IMR-90 (cell line): ENCODE measurements around the gene POLR1A. TPM values are rescaled to one million over a fixed set of nuclear protein-coding genes. Genes with fewer than 3 reads are reported as not detected.

Source experiments
- ATAC-seq: fragments of 200-7000 bp; cut with Tn5 transposase; 2 replicates; pipeline ENCODE4 v1.9.1; 2020; ENCODE audit warnings: low read depth, mild to moderate bottlenecking, moderate library complexity
- BruUV-seq: library from RNA; stranded (reverse); fragments of 400-500 nt; replicated peaks from 2 replicates; lab custom pipeline; 2021; lab: Mats Ljungman, UMichigan
- CTCF ChIA-PET: fragments of 300-600 bp; formaldehyde crosslinking; extraction: SDS; loops from one replicate; lab custom pipeline; 2021; ENCODE audit warnings: antibody characterized with exemption; lab: Yijun Ruan, JAX
- POLR2A ChIA-PET: fragments of 300-600 bp; sonication (Branson Sonifier 250); formaldehyde crosslinking; loops from one replicate; lab custom pipeline; 2022; ENCODE audit warnings: antibody characterized with exemption; ENCODE audit not compliant: unreplicated experiment; lab: Charles Lee
- DNase-seq: peaks from one replicate; pipeline ENCODE4 v3.0.0; 2013
- H2AFZ ChIP-seq: replicated peaks from 2 replicates; pipeline ENCODE3; 2013; ENCODE audit warnings: low read length, mild to moderate bottlenecking; ENCODE audit not compliant: poor library complexity
- H2AK5ac ChIP-seq: 2 replicates; pipeline ENCODE4 v1.6.1; 2013; ENCODE audit warnings: low read depth, low read length, inconsistent platforms
- H2AK9ac ChIP-seq: replicated peaks from 2 replicates; pipeline ENCODE3; 2013; ENCODE audit warnings: mild to moderate bottlenecking, low read depth, low read length, moderate library complexity; ENCODE audit not compliant: poor library complexity
- H2BK120ac ChIP-seq: 2 replicates; pipeline ENCODE4 v1.6.1; 2013; ENCODE audit warnings: low read depth, low read length, inconsistent platforms
- H2BK15ac ChIP-seq: 3 replicates; pipeline ENCODE4 v1.6.1; 2013; ENCODE audit warnings: low read depth, low read length, inconsistent platforms
- H2BK20ac ChIP-seq: 2 replicates; pipeline ENCODE4 v1.6.1; 2013; ENCODE audit warnings: low read depth, mild to moderate bottlenecking, inconsistent platforms, low read length, moderate library complexity
- H2BK5ac ChIP-seq: 2 replicates; pipeline ENCODE4 v1.6.1; 2013; ENCODE audit warnings: mild to moderate bottlenecking, low read depth, low read length, inconsistent platforms; ENCODE audit not compliant: poor library complexity, severe bottlenecking
- H3K14ac ChIP-seq: replicated peaks from 2 replicates; pipeline ENCODE4 v1.6.1; 2013; ENCODE audit warnings: low read depth, low read length, inconsistent platforms
- H3K18ac ChIP-seq: 2 replicates; pipeline ENCODE4 v1.6.1; 2013; ENCODE audit warnings: low read depth, low read length, control low read depth
- H3K23ac ChIP-seq: 2 replicates; pipeline ENCODE4 v1.6.1; 2013; ENCODE audit warnings: low read depth, low read length, inconsistent platforms
- H3K27ac ChIP-seq: 2 replicates; pipeline ENCODE4 v1.5.1; 2013; ENCODE audit warnings: mild to moderate bottlenecking, control low read depth, low read length; ENCODE audit not compliant: insufficient read depth
- H3K27me3 ChIP-seq: 2 replicates; pipeline ENCODE4 v1.6.1; 2013; ENCODE audit warnings: low read length; ENCODE audit not compliant: control insufficient read depth, insufficient read depth
- H3K36me3 ChIP-seq: 2 replicates; pipeline ENCODE4 v1.6.1; 2013; ENCODE audit warnings: low read length, mixed read lengths; ENCODE audit not compliant: control insufficient read depth, insufficient read depth
- H3K4ac ChIP-seq: 2 replicates; pipeline ENCODE4 v1.6.1; 2013; ENCODE audit warnings: low read depth, low read length, inconsistent platforms
- H3K4me1 ChIP-seq: 2 replicates; pipeline ENCODE4 v1.6.1; 2013; ENCODE audit warnings: low read length, mixed read lengths; ENCODE audit not compliant: control insufficient read depth, insufficient read depth
- H3K4me2 ChIP-seq: 2 replicates; pipeline ENCODE4 v1.6.1; 2013; ENCODE audit warnings: low read depth, mild to moderate bottlenecking, control low read depth, low read length, moderate library complexity
- H3K4me3 ChIP-seq: 2 replicates; pipeline ENCODE4 v1.5.1; 2013; ENCODE audit warnings: low read depth, mild to moderate bottlenecking, control low read depth, low read length, moderate library complexity; ENCODE audit not compliant: insufficient read depth
- H3K56ac ChIP-seq: 2 replicates; pipeline ENCODE4 v1.6.1; 2013; ENCODE audit warnings: low read length, inconsistent platforms; ENCODE audit not compliant: insufficient read depth; ENCODE audit errors: extremely low read depth
- H3K79me1 ChIP-seq, 2 experiments: 2 replicates each; pipeline ENCODE4 v1.6.1; 2013; ENCODE audit warnings: low read length in 2 of 2, inconsistent platforms in 1 of 2, low read depth in 1 of 2
- H3K9ac ChIP-seq: 2 replicates; pipeline ENCODE4 v1.6.1; 2013; ENCODE audit warnings: low read depth, low read length, control low read depth
- H3K9me1 ChIP-seq: 2 replicates; pipeline ENCODE4 v1.6.1; 2013; ENCODE audit warnings: low read length, inconsistent platforms; ENCODE audit not compliant: insufficient read depth
- H3K9me3 ChIP-seq: 2 replicates; pipeline ENCODE4 v1.6.1; 2013; ENCODE audit warnings: low read length; ENCODE audit not compliant: control insufficient read depth, insufficient read depth
- H4K20me1 ChIP-seq: 2 replicates; pipeline ENCODE4 v1.6.1; 2013; ENCODE audit warnings: low read length, inconsistent platforms; ENCODE audit not compliant: insufficient read depth
- H4K5ac ChIP-seq: 2 replicates; pipeline ENCODE4 v1.6.1; 2013; ENCODE audit warnings: mild to moderate bottlenecking, low read depth, low read length, control low read depth
- H4K8ac ChIP-seq, 2 experiments: 2 replicates each; pipeline ENCODE4 v1.6.1; 2013; ENCODE audit warnings: low read depth in 2 of 2, low read length in 2 of 2, control low read depth in 1 of 2, inconsistent platforms in 1 of 2
- H4K91ac ChIP-seq: 2 replicates; pipeline ENCODE4 v1.6.1; 2013; ENCODE audit warnings: low read depth, low read length, inconsistent platforms; ENCODE audit not compliant: insufficient read depth
- MAFK ChIP-seq: IDR thresholded peaks from 2 replicates; pipeline ENCODE4 v1.6.1; 2012; ENCODE audit warnings: low read depth, low read length, improper control_type of control experiment
- USF2 ChIP-seq: fragments of 150-350 bp; IDR thresholded peaks from 2 replicates; pipeline ENCODE4 v1.6.1; 2017; ENCODE audit warnings: mild to moderate bottlenecking, antibody characterized with exemption, low read length, low read depth
- dilution Hi-C: fragments of 300-500 bp; cut with HindIII; formaldehyde crosslinking; loops from one replicate; pipeline ENCODE4 v1.14.3; 2018; ENCODE audit warnings: low sequenced_read_pairs; ENCODE audit not compliant: unreplicated experiment
- in situ Hi-C: fragments of 300-500 bp; cut with MboI; formaldehyde crosslinking; loops from 3 replicates; pipeline ENCODE4 v1.14.3; 2019; ENCODE audit warnings: low sequenced_read_pairs, inconsistent platforms, mixed read lengths
- intact Hi-C: fragments of 100-400 bp; cut with micrococcal nuclease; formaldehyde crosslinking; loops from 2 replicates; pipeline ENCODE4 v1.10.0; 2022
- polyA plus RNA-seq, 3 experiments: library from polyadenylated mRNA; depleted of rRNA; stranded (reverse); fragments of >200 nt; gene quantifications; 2 replicates each; pipeline ENCODE4 v1.2.3, GENCODE V29; 2012; ENCODE audit warnings: low replicate concordance in 1 of 3
- total RNA-seq: library from RNA; depleted of rRNA; stranded (reverse); fragments of >200 nt; gene quantifications from 2 replicates; pipeline ENCODE4 v1.2.3, GENCODE V29; 2012

The POLR1A gene
- total and polyA plus RNA-seq, 2 of the 4 experiments (the other 2 are of a cell fraction): 7.6 to 27.4 TPM

GRCh38 chr2:86066915-86067314, 38.8 kb downstream of the POLR1A start:
- H3K27ac ChIP-seq: no peak overlapping the region
- no TSS peak for BruUV-seq
- no peak overlapping the region for H4K8ac ChIP-seq
- no peak overlapping the region for H3K23ac ChIP-seq
- no peaks in the 10 kb centered on the region for H3K27me3 ChIP-seq
- H2BK15ac ChIP-seq: no peak overlapping the region
- H3K4ac ChIP-seq: no peak overlapping the region
- H4K91ac ChIP-seq: no peak overlapping the region
- H2AK9ac ChIP-seq: no peak overlapping the region
- peaks cover 3 to 21% of the 10 kb centered on the region in 2 experiments; a peak in 3 of 4 replicates for H3K79me1 ChIP-seq
- intact Hi-C loops (no loop called here), dilution Hi-C loops (no loop called here), in situ Hi-C loops (no loop called here)
- H2AK5ac ChIP-seq: no peak overlapping the region
- H4K5ac ChIP-seq: no peak overlapping the region
- H2BK20ac ChIP-seq: no peak overlapping the region
- ATAC-seq (no peak), DNase-seq (no peak)
- ChIA-PET CTCF (interaction anchor here (1.4 to 2.2 kb wide), 3 partner anchors 12 to 239 kb away, joined by 3 to 7 read pairs (median 5); no protein-coding TSS in a partner anchor), POLR2A (no interaction called here)
- H3K9me1 ChIP-seq: no peaks in the 10 kb centered on the region; the same call in 1 of the 2 replicates
- no peak overlapping the region for H3K14ac ChIP-seq
- TF ChIP-seq USF2 (no peak), MAFK (peak; percentile 37; the same call in 1 of the 2 replicates)
- H3K4me3 ChIP-seq: no peak overlapping the region
- H3K36me3 ChIP-seq: peaks cover 32% of the 10 kb centered on the region
- no peak overlapping the region for H2BK5ac ChIP-seq
- H2AFZ ChIP-seq: no peak overlapping the region
- H3K4me2 ChIP-seq: no peak overlapping the region
- no peaks in the 10 kb centered on the region for H3K9me3 ChIP-seq
- H4K20me1 ChIP-seq: no peaks in the 10 kb centered on the region
- peaks cover 2% of the 10 kb centered on the region; the same call in 1 of the 2 replicates for H3K4me1 ChIP-seq
- H3K18ac ChIP-seq: no peak overlapping the region
- no peak overlapping the region for H3K56ac ChIP-seq
- no peak overlapping the region for H3K9ac ChIP-seq
- H2BK120ac ChIP-seq: no peak overlapping the region
